Endothelial cell of umbilical vein (primary cell): ENCODE results near the gene SELENOH. TPM values are rescaled to one million over a fixed set of nuclear protein-coding genes. Genes with fewer than 3 reads are reported as not detected.

ENCODE experiments used
- BruUV-seq: library from RNA; stranded (reverse); fragments of 400-500 nt; replicated peaks from 2 replicates; lab custom pipeline; 2021; lab: Mats Ljungman, UMichigan
- CTCF ChIA-PET: fragments of 300-600, 350-600 bp; sonication (Branson Sonifier 250); formaldehyde crosslinking; loops from one replicate; lab custom pipeline; 2021; ENCODE audit warnings: antibody characterized with exemption, inconsistent platforms; lab: Charles Lee
- POLR2A ChIA-PET: fragments of 300-600, 350-600 bp; sonication (Branson Sonifier 250); formaldehyde crosslinking; loops from one replicate; lab custom pipeline; 2021; ENCODE audit warnings: antibody characterized with exemption, inconsistent platforms; lab: Charles Lee
- DNase-seq: peaks from one replicate; pipeline ENCODE4 v3.0.0-alpha.2; 2011; ENCODE audit warnings: low read depth, low spot score
- FAIRE-seq: peaks from 2 replicates; lab custom pipeline; 2011; peaks lifted over from hg19 to GRCh38; lab: Jason Lieb, UNC
- H2AFZ ChIP-seq: 2 replicates; pipeline ENCODE4 v1.6.0; 2012; ENCODE audit warnings: low read depth, low read length, control low read depth, inconsistent platforms
- H3K27ac ChIP-seq: 2 replicates; pipeline ENCODE4 v1.5.1; 2011; ENCODE audit warnings: low read depth, mild to moderate bottlenecking, control low read depth, low read length, moderate library complexity; ENCODE audit not compliant: insufficient read depth
- H3K27me3 ChIP-seq, 2 experiments: 2 replicates each; pipeline versions ENCODE4 v1.6.0 to v1.6.1; 2011; ENCODE audit warnings: low read length in 2 of 2, mixed read lengths in 1 of 2; ENCODE audit not compliant: control insufficient read depth in 2 of 2, insufficient read depth in 2 of 2
- H3K36me3 ChIP-seq, 2 experiments: 2 replicates in 1 of 2; 3 replicates in 1 of 2; pipeline ENCODE4 v1.5.1; 2011; ENCODE audit warnings: low read length in 2 of 2, mild to moderate bottlenecking in 1 of 2, moderate library complexity in 1 of 2; ENCODE audit not compliant: control insufficient read depth in 2 of 2, insufficient read depth in 2 of 2; ENCODE audit errors: extremely low read depth in 1 of 2
- H3K4me1 ChIP-seq: 3 replicates; pipeline ENCODE4 v1.5.1; 2011; ENCODE audit warnings: mild to moderate bottlenecking, low read length; ENCODE audit not compliant: control insufficient read depth, insufficient read depth; ENCODE audit errors: extremely low read depth
- H3K4me2 ChIP-seq: 2 replicates; pipeline ENCODE4 v1.6.1; 2011; ENCODE audit warnings: low read length, control low read depth, mixed read lengths; ENCODE audit not compliant: insufficient read depth
- H3K4me3 ChIP-seq, 3 experiments: fragments of 200-600 bp in 1 of 3; sonication (generic), shearing (Covaris generic) in 1 of 3; replicated peaks in 1 of 3; 2 replicates each; pipeline ENCODE4 v1.5.1; 2011 to 2016; ENCODE audit warnings: control low read depth in 3 of 3, low read length in 3 of 3, mild to moderate bottlenecking in 2 of 3, inconsistent platforms in 1 of 3, low read depth in 1 of 3, moderate library complexity in 1 of 3; ENCODE audit not compliant: insufficient read depth in 1 of 3
- H3K79me2 ChIP-seq: 2 replicates; pipeline ENCODE4 v1.6.0; 2012; ENCODE audit warnings: low read length, inconsistent platforms; ENCODE audit not compliant: control insufficient read depth, insufficient read depth
- H3K9ac ChIP-seq: replicated peaks from 2 replicates; pipeline ENCODE3; 2011; ENCODE audit warnings: low read length, control low read depth; ENCODE audit not compliant: insufficient read depth; ENCODE audit errors: extremely low read depth
- H3K9me1 ChIP-seq: replicated peaks from 3 replicates; pipeline ENCODE4 v1.6.0; 2011; ENCODE audit warnings: mild to moderate bottlenecking, low read length; ENCODE audit not compliant: control insufficient read depth, insufficient read depth; ENCODE audit errors: extremely low read depth
- H3K9me3 ChIP-seq: replicated peaks from 2 replicates; pipeline ENCODE4 v1.5.1; 2012; ENCODE audit warnings: low read length, inconsistent platforms; ENCODE audit not compliant: control insufficient read depth, insufficient read depth
- H4K20me1 ChIP-seq: replicated peaks from 2 replicates; pipeline ENCODE3; 2011; ENCODE audit warnings: mild to moderate bottlenecking, low read length; ENCODE audit not compliant: control insufficient read depth, insufficient read depth; ENCODE audit errors: extremely low read depth
- FOS ChIP-seq: IDR thresholded peaks from 2 replicates; pipeline ENCODE4 v1.6.1; 2011; ENCODE audit warnings: mild to moderate bottlenecking, low read length, moderate library complexity, borderline replicate concordance; ENCODE audit not compliant: insufficient read depth
- JUN ChIP-seq: IDR thresholded peaks from 2 replicates; pipeline ENCODE4 v1.6.1; 2011; ENCODE audit warnings: borderline replicate concordance, low read depth; ENCODE audit not compliant: insufficient read length, insufficient read depth
- MYC ChIP-seq: IDR thresholded peaks from one replicate; pipeline ENCODE4 v1.6.1; 2011; ENCODE audit warnings: mild to moderate bottlenecking, low read depth, low read length
- POLR2AphosphoS5 ChIP-seq: IDR thresholded peaks from 2 replicates; pipeline ENCODE4 v1.6.1; 2012; ENCODE audit warnings: low read depth, mild to moderate bottlenecking, control low read depth, low read length, moderate library complexity; ENCODE audit not compliant: insufficient read depth
- dilution Hi-C: fragments of 300-500 bp; cut with MboI; formaldehyde crosslinking; loops from one replicate; pipeline ENCODE4 v1.15.0; 2019; ENCODE audit warnings: low sequenced_read_pairs; ENCODE audit not compliant: extremely low pct_ligation_motif_present
- intact Hi-C: fragments of 100-400 bp; cut with micrococcal nuclease; formaldehyde crosslinking; loops from one replicate; pipeline ENCODE4 v1.10.0; 2022
- polyA plus RNA-seq, 4 experiments: library from polyadenylated mRNA; depleted of rRNA in 3 of 4; stranded (reverse) in 3 of 4; unstranded in 1 of 4; fragments of >200 nt; gene quantifications; 2 replicates each; pipeline versions ENCODE4 v1.2.1 to v1.2.3, GENCODE V29; 2011 to 2012; ENCODE audit warnings: missing spikeins in 1 of 4
- total RNA-seq: library from RNA; stranded (reverse); gene quantifications from 2 replicates; pipeline ENCODE4 v1.2.3, GENCODE V29; 2021
- TF ChIP-seq, protein P1 (sequence below), 2 donors: IDR thresholded peaks; 1 replicate in 1 of 2; 2 replicates in 1 of 2; pipeline ENCODE4 v1.5.1; 2011; ENCODE audit warnings: low read length in 2 of 2, mild to moderate bottlenecking in 2 of 2, moderate library complexity in 2 of 2, control low read depth in 1 of 2, inconsistent platforms in 1 of 2, low read depth in 1 of 2; ENCODE audit not compliant: insufficient read depth in 1 of 2; ENCODE audit errors: extremely low read depth in 1 of 2
- TF ChIP-seq, protein P2 (sequence below): IDR thresholded peaks from 2 replicates; pipeline ENCODE4 v1.6.1; 2011; ENCODE audit not compliant: insufficient read depth, insufficient read length

The SELENOH gene
- total and polyA plus RNA-seq, 2 donors (not counting 3 experiments of a cell fraction or from before 2014, with no cell fraction given) = 161 to 247 TPM

- Histone ChIP-seq H3K9me3 (no peaks in the 10 kb centered on the region), H3K27me3 (no peaks in the 10 kb centered on the region), H3K9ac (peak within 1 kb of the TSS; percentile 88), H3K4me2 (peak within 1 kb of the TSS; percentile 74), H3K4me3 (peak within 1 kb of the TSS; percentile 64 to 100 (median 78)), H4K20me1 (no peaks in the 10 kb centered on the region), H2AFZ (peak within 1 kb of the TSS; percentile 71), H3K9me1 (no peaks in the 10 kb centered on the region), H3K27ac (peak within 1 kb of the TSS; percentile 67), H3K4me1 (peaks cover 18% of the 10 kb centered on the region), H3K79me2 (peaks cover 43% of the 10 kb centered on the region), H3K36me3 (no peaks in the 10 kb centered on the region)
- TF ChIP-seq FOS = no peak
- peak; percentile 65 for TF ChIP-seq POLR2AphosphoS5
- no peak for TF ChIP-seq MYC
- TF ChIP-seq, protein P1, sequence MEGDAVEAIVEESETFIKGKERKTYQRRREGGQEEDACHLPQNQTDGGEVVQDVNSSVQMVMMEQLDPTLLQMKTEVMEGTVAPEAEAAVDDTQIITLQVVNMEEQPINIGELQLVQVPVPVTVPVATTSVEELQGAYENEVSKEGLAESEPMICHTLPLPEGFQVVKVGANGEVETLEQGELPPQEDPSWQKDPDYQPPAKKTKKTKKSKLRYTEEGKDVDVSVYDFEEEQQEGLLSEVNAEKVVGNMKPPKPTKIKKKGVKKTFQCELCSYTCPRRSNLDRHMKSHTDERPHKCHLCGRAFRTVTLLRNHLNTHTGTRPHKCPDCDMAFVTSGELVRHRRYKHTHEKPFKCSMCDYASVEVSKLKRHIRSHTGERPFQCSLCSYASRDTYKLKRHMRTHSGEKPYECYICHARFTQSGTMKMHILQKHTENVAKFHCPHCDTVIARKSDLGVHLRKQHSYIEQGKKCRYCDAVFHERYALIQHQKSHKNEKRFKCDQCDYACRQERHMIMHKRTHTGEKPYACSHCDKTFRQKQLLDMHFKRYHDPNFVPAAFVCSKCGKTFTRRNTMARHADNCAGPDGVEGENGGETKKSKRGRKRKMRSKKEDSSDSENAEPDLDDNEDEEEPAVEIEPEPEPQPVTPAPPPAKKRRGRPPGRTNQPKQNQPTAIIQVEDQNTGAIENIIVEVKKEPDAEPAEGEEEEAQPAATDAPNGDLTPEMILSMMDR (IDR thresholded peaks at IDR 0.05; ENCODE audit: extremely low read depth in 1 of 2, insufficient read depth in 1 of 2, low read depth in 1 of 2, low read length in 2 of 2) = no peak
- TF ChIP-seq JUN = no peak
- TF ChIP-seq, protein P2, sequence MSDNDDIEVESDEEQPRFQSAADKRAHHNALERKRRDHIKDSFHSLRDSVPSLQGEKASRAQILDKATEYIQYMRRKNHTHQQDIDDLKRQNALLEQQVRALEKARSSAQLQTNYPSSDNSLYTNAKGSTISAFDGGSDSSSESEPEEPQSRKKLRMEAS = no peak
- intact Hi-C loops (loop anchor here (1.0 to 2.0 kb wide), 7 partner anchors 29 to 866 kb away; partner anchors contain the start of genes CTNND1, SELENOH and ZFP91), dilution Hi-C loops (no loop called here)
- DNase-seq (peak; percentile 99), FAIRE-seq (peak; percentile 100)
- TSS peak; percentile 70 for BruUV-seq
- ChIA-PET CTCF (interaction anchor here (0.6 to 4.1 kb wide), 6 partner anchors 10 to 89 kb away, joined by 3 to 21 read pairs (median 3); no protein-coding TSS in a partner anchor), POLR2A (interaction anchor here (0.6 to 1.1 kb wide), 6 partner anchors 20 to 96 kb away, joined by 3 to 4 read pairs (median 3); partner anchors contain the start of genes CTNND1 and SELENOH)
These were observed 28.8 kb upstream of the SELENOH start, which contains the start of gene TMX2 for GRCh38 chr11:57712256-57713150. Gene TMX2 (plus strand): TSS chr11:57712593. CDS start chr11:57712619, 26 bp downstream.
